Measurements from ENCODE around the gene ANKFY1. TPM values are rescaled to one million over a fixed set of nuclear protein-coding genes. Genes with fewer than 3 reads are reported as not detected.

ANKFY1 gene
- total RNA-seq, 2 experiments from 2014 or later: 39.8 to 40.7 TPM

- H3K36me3 Mint-ChIP-seq (ENCODE audit: low read depth): peaks cover 24% of the 10 kb centered on the region
- no peaks in the 10 kb centered on the region for H3K27me3 Mint-ChIP-seq
- no peak overlapping the region for H3K27ac Mint-ChIP-seq
- ChIA-PET CTCF (interaction anchor here (0.5 to 1.6 kb wide), 3 partner anchors 13 to 700 kb away, joined by 3 to 4 read pairs (median 4); no protein-coding TSS in a partner anchor), POLR2A (interaction anchor here (1.9 kb wide), 1 partner anchor 19 kb away, joined by 8 read pairs; the partner anchor contains the start of genes CYB5D2 and ZZEF1)
- no peaks in the 10 kb centered on the region for H3K9me3 Mint-ChIP-seq (ENCODE audit: low read depth)
- intact Hi-C loops (cut with DNase I, micrococcal nuclease): no loop called here
- peaks cover 6% of the 10 kb centered on the region for H3K4me1 Mint-ChIP-seq
- ATAC-seq (no peak), DNase-seq (no peak)
- H3K4me3 Mint-ChIP-seq: no peak overlapping the region
These were observed 100.9 kb downstream of the ANKFY1 start for GRCh38 chr17:4162775-4163466.

GRCh38 chr17:4162321-4162720 is 101.5 kb downstream of the ANKFY1 start:
- peaks cover 18% of the 10 kb centered on the region for H3K36me3 Mint-ChIP-seq (ENCODE audit: low read depth)
- DNase-seq (peak; percentile 23), ATAC-seq (no peak)
- intact Hi-C loops (cut with DNase I, micrococcal nuclease): no loop called here
- H3K27ac Mint-ChIP-seq: no peak overlapping the region
- POLR2A ChIA-PET: interaction anchor here (1.9 kb wide), 1 partner anchor 19 kb away, joined by 8 read pairs; the partner anchor contains the start of genes CYB5D2 and ZZEF1
- H3K4me1 Mint-ChIP-seq: peaks cover 3% of the 10 kb centered on the region
- CTCF ChIA-PET: interaction anchor here (0.5 to 1.6 kb wide), 2 partner anchors 88 to 701 kb away, joined by 3 to 4 read pairs; no protein-coding TSS in a partner anchor
- no peaks in the 10 kb centered on the region for H3K27me3 Mint-ChIP-seq
- no peak overlapping the region for H3K4me3 Mint-ChIP-seq
- no peaks in the 10 kb centered on the region for H3K9me3 Mint-ChIP-seq (ENCODE audit: low read depth)

GRCh38 chr17:4161967-4162305 is 101.8 kb downstream of the ANKFY1 start:
- Mint-ChIP-seq H3K4me3 (no peak overlapping the region), H3K4me1 (peaks cover 3% of the 10 kb centered on the region), H3K27me3 (no peaks in the 10 kb centered on the region), H3K9me3 (ENCODE audit: low read depth) (no peaks in the 10 kb centered on the region), H3K36me3 (ENCODE audit: low read depth) (peaks cover 14% of the 10 kb centered on the region), H3K27ac (no peak overlapping the region)
- ATAC-seq (no peak), DNase-seq (no peak)
- ChIA-PET CTCF (interaction anchor here (0.5 to 1.6 kb wide), 2 partner anchors 88 to 701 kb away, joined by 3 to 4 read pairs; no protein-coding TSS in a partner anchor), POLR2A (interaction anchor here (1.9 kb wide), 1 partner anchor 18 kb away, joined by 8 read pairs; the partner anchor contains the start of genes CYB5D2 and ZZEF1)
- intact Hi-C loops (cut with DNase I, micrococcal nuclease): no loop called here

- Mint-ChIP-seq H3K27ac (peak overlapping the region; percentile 13), H3K4me3 (no peak overlapping the region), H3K9me3 (ENCODE audit: low read depth) (no peaks in the 10 kb centered on the region), H3K4me1 (peaks cover 3% of the 10 kb centered on the region), H3K36me3 (ENCODE audit: low read depth) (peaks cover 9% of the 10 kb centered on the region), H3K27me3 (no peaks in the 10 kb centered on the region)
- no peak for DNase-seq
- no peak for ATAC-seq
- ChIA-PET POLR2A (interaction anchor here (1.9 kb wide), 1 partner anchor 18 kb away, joined by 8 read pairs; the partner anchor contains the start of genes CYB5D2 and ZZEF1), CTCF (interaction anchor here (0.7 to 1.6 kb wide), 3 partner anchors 8 to 89 kb away, joined by 3 to 5 read pairs (median 3); no protein-coding TSS in a partner anchor)
- intact Hi-C loops (cut with DNase I, micrococcal nuclease): no loop called here
These were observed 102.4 kb downstream of the ANKFY1 start for GRCh38 chr17:4161192-4161966.

GRCh38 chr17:4160294-4160859 is 103.4 kb downstream of the ANKFY1 start:
- CTCF ChIA-PET: interaction anchor here (1.0 to 1.5 kb wide), 2 partner anchors 11 to 25 kb away, joined by 4 to 5 read pairs; no protein-coding TSS in a partner anchor
- H3K27ac Mint-ChIP-seq: no peak overlapping the region
- peaks cover 6% of the 10 kb centered on the region for H3K36me3 Mint-ChIP-seq (ENCODE audit: low read depth)
- H3K4me3 Mint-ChIP-seq: no peak overlapping the region
- H3K9me3 Mint-ChIP-seq (ENCODE audit: low read depth): no peaks in the 10 kb centered on the region
- ATAC-seq (no peak), DNase-seq (no peak)
- POLR2A ChIA-PET: no interaction called here
- peaks cover 3% of the 10 kb centered on the region for H3K4me1 Mint-ChIP-seq
- H3K27me3 Mint-ChIP-seq: no peaks in the 10 kb centered on the region
- intact Hi-C loops (cut with DNase I, micrococcal nuclease): no loop called here

GRCh38 chr17:4159761-4160160 is 104.0 kb downstream of the ANKFY1 start:
- peaks cover 3% of the 10 kb centered on the region for H3K4me1 Mint-ChIP-seq
- CTCF ChIA-PET: interaction anchor here (1.5 kb wide), 1 partner anchor 24 kb away, joined by 4 read pairs; no protein-coding TSS in a partner anchor
- H3K36me3 Mint-ChIP-seq (ENCODE audit: low read depth): peaks cover 6% of the 10 kb centered on the region
- no peaks in the 10 kb centered on the region for H3K9me3 Mint-ChIP-seq (ENCODE audit: low read depth)
- intact Hi-C loops (cut with DNase I, micrococcal nuclease): no loop called here
- H3K4me3 Mint-ChIP-seq: no peak overlapping the region
- POLR2A ChIA-PET: no interaction called here
- no peak overlapping the region for H3K27ac Mint-ChIP-seq
- no peak for ATAC-seq
- no peak for DNase-seq
- no peaks in the 10 kb centered on the region for H3K27me3 Mint-ChIP-seq

GRCh38 chr17:4157618-4158333 is 106.0 kb downstream of the ANKFY1 start:
- Mint-ChIP-seq H3K4me1 (peaks cover 3% of the 10 kb centered on the region), H3K9me3 (ENCODE audit: low read depth) (no peaks in the 10 kb centered on the region), H3K27me3 (no peaks in the 10 kb centered on the region), H3K4me3 (no peak overlapping the region), H3K27ac (no peak overlapping the region), H3K36me3 (ENCODE audit: low read depth) (peaks cover 2% of the 10 kb centered on the region)
- no peak for ATAC-seq
- no peak for DNase-seq
- ChIA-PET CTCF (interaction anchor here (1.1 to 1.7 kb wide), 3 partner anchors 9 to 263 kb away, joined by 3 to 4 read pairs (median 3); no protein-coding TSS in a partner anchor), POLR2A (interaction anchor here (1.0 to 1.1 kb wide), 2 partner anchors 9 to 18 kb away, joined by 3 read pairs; no protein-coding TSS in a partner anchor)
- intact Hi-C loops (cut with DNase I, micrococcal nuclease): no loop called here

- intact Hi-C loops (cut with DNase I, micrococcal nuclease): no loop called here
- ChIA-PET POLR2A (interaction anchor here (1.0 kb wide), 1 partner anchor 10 kb away, joined by 3 read pairs; no protein-coding TSS in a partner anchor), CTCF (interaction anchor here (1.1 to 1.7 kb wide), 4 partner anchors 8 to 69 kb away, joined by 3 to 4 read pairs (median 4); no protein-coding TSS in a partner anchor)
- ATAC-seq: peak; percentile 10
- Mint-ChIP-seq H3K27me3 (no peaks in the 10 kb centered on the region), H3K4me1 (peaks cover 3% of the 10 kb centered on the region), H3K9me3 (ENCODE audit: low read depth) (no peaks in the 10 kb centered on the region), H3K36me3 (ENCODE audit: low read depth) (peaks cover 2% of the 10 kb centered on the region), H3K4me3 (no peak overlapping the region), H3K27ac (no peak overlapping the region)
- DNase-seq: no peak
These were observed 106.9 kb downstream of the ANKFY1 start for GRCh38 chr17:4156750-4157381.

- Mint-ChIP-seq H3K27ac (peak overlapping the region; percentile 56), H3K4me1 (no peaks in the 10 kb centered on the region), H3K36me3 (ENCODE audit: low read depth) (peaks cover 2% of the 10 kb centered on the region), H3K27me3 (no peaks in the 10 kb centered on the region), H3K9me3 (ENCODE audit: low read depth) (no peaks in the 10 kb centered on the region), H3K4me3 (no peak overlapping the region)
- ATAC-seq: peak; percentile 34
- ChIA-PET CTCF (interaction anchor here (1.1 to 1.7 kb wide), 3 partner anchors 13 to 70 kb away, joined by 3 to 4 read pairs (median 4); no protein-coding TSS in a partner anchor), POLR2A (no interaction called here)
- no peak for DNase-seq
- intact Hi-C loops (cut with DNase I, micrococcal nuclease): no loop called here
These were observed 107.7 kb downstream of the ANKFY1 start for GRCh38 chr17:4155980-4156620.

GRCh38 chr17:4154201-4154600 is 109.6 kb downstream of the ANKFY1 start:
- no peak for ATAC-seq
- Mint-ChIP-seq H3K27me3 (no peaks in the 10 kb centered on the region), H3K4me3 (no peak overlapping the region), H3K4me1 (no peaks in the 10 kb centered on the region), H3K9me3 (ENCODE audit: low read depth) (no peaks in the 10 kb centered on the region), H3K36me3 (ENCODE audit: low read depth) (no peaks in the 10 kb centered on the region), H3K27ac (no peak overlapping the region)
- DNase-seq: no peak
- POLR2A ChIA-PET: no interaction called here
- intact Hi-C loops (cut with DNase I, micrococcal nuclease): no loop called here
- CTCF ChIA-PET: interaction anchor here (1.0 kb wide), 1 partner anchor 46 kb away, joined by 4 read pairs; no protein-coding TSS in a partner anchor

All from activated CD4-positive, alpha-beta T cell treated with anti-CD3 and anti-CD28 coated beads for 36 hours (primary cell).